GM12878 (cell line): ENCODE results near the gene HMCN2. TPM values are rescaled to one million over a fixed set of nuclear protein-coding genes. Genes with fewer than 3 reads are reported as not detected.

Experiments
- ATAC-seq: fragments of 200-7000 bp; cut with Tn5 transposase; 3 replicates; pipeline ENCODE4 v1.9.1; 2020; ENCODE audit warnings: mild to moderate bottlenecking, moderate library complexity
- BruUV-seq: library from RNA; stranded (reverse); fragments of 400-500 nt; replicated peaks from 2 replicates; lab custom pipeline; 2021; lab: Mats Ljungman, UMichigan
- CTCF ChIA-PET: fragments of 300-600 bp; sonication (Branson Sonifier 250); formaldehyde crosslinking; extraction: SDS; loops from one replicate; lab custom pipeline; 2021; ENCODE audit warnings: inconsistent platforms; lab: Yijun Ruan, JAX
- POLR2A ChIA-PET: fragments of 350-600 bp; formaldehyde crosslinking; extraction: SDS; loops from one replicate; lab custom pipeline; 2021; ENCODE audit warnings: inconsistent platforms; lab: Charles Lee
- RAD21 ChIA-PET: fragments of 300-600 bp; sonication (Branson Sonifier 250); formaldehyde crosslinking; loops from one replicate; lab custom pipeline; 2023; ENCODE audit warnings: antibody characterized with exemption; ENCODE audit not compliant: unreplicated experiment; lab: Charles Lee
- SMC1A ChIA-PET: fragments of 300-600 bp; sonication (Branson Sonifier 250); formaldehyde crosslinking; loops from one replicate; lab custom pipeline; 2023; ENCODE audit not compliant: unreplicated experiment, uncharacterized antibody; lab: Charles Lee
- DNase-seq: peaks from one replicate; pipeline ENCODE4 v3.0.0-alpha.2; 2011; ENCODE audit warnings: low read depth, low spot score
- FAIRE-seq: peaks from 3 replicates; lab custom pipeline; 2011; peaks lifted over from hg19 to GRCh38; lab: Jason Lieb, UNC
- H2AFZ ChIP-seq: 2 replicates; pipeline ENCODE4 v1.6.0; 2011; ENCODE audit warnings: low read depth, low read length, control low read depth; ENCODE audit not compliant: control insufficient read depth
- H3K27ac ChIP-seq: 2 replicates; pipeline ENCODE4 v1.5.1; 2011; ENCODE audit warnings: control low read depth; ENCODE audit not compliant: control insufficient read depth, insufficient read depth
- H3K27me3 ChIP-seq, 2 experiments: replicated peaks in 1 of 2; 2 replicates each; pipeline versions ENCODE4 v1.6.0 to v1.6.1; 2011; ENCODE audit warnings: low read length in 1 of 2; ENCODE audit not compliant: control insufficient read depth in 2 of 2, insufficient read depth in 2 of 2
- H3K36me3 ChIP-seq, 2 experiments: 2 replicates each; pipeline ENCODE4 v1.5.1; 2011; ENCODE audit warnings: low read length in 1 of 2; ENCODE audit not compliant: control insufficient read depth in 2 of 2, insufficient read depth in 2 of 2
- H3K4me1 ChIP-seq: 2 replicates; pipeline ENCODE4 v1.6.1; 2011; ENCODE audit warnings: mild to moderate bottlenecking, low read length, moderate library complexity, mixed read lengths; ENCODE audit not compliant: control insufficient read depth, insufficient read depth
- H3K4me2 ChIP-seq: 2 replicates; pipeline ENCODE4 v1.6.0; 2011; ENCODE audit warnings: control low read depth; ENCODE audit not compliant: control insufficient read depth, insufficient read depth
- H3K4me3 ChIP-seq: fragments of 200-600 bp; sonication (generic); 2 replicates; pipeline ENCODE4 v1.5.1; 2016
- H3K79me2 ChIP-seq: 2 replicates; pipeline ENCODE4 v1.6.0; 2011; ENCODE audit warnings: low read length; ENCODE audit not compliant: control insufficient read depth, insufficient read depth
- H3K9ac ChIP-seq: 2 replicates; pipeline ENCODE4 v1.8.0; 2011; ENCODE audit warnings: low read length, control low read depth, mixed read lengths; ENCODE audit not compliant: control insufficient read depth, insufficient read depth
- H3K9me3 ChIP-seq: replicated peaks from 3 replicates; pipeline ENCODE4 v1.5.1; 2011; ENCODE audit warnings: mild to moderate bottlenecking, low read length; ENCODE audit not compliant: control insufficient read depth, insufficient read depth
- H4K20me1 ChIP-seq: 2 replicates; pipeline ENCODE4 v1.6.0; 2011; ENCODE audit not compliant: control insufficient read depth, insufficient read depth
- CHD4 ChIP-seq: fragments of 200-600 bp; sonication (generic); IDR thresholded peaks from 2 replicates; pipeline ENCODE4 v1.6.1; 2016; ENCODE audit warnings: mild to moderate bottlenecking
- CREB1 ChIP-seq: IDR thresholded peaks from 2 replicates; pipeline ENCODE4 v1.6.1; 2012; ENCODE audit warnings: low read depth, mild to moderate bottlenecking, inconsistent platforms
- IKZF2 ChIP-seq, 2 experiments: fragments of 450-650 bp; IDR thresholded peaks; 2 replicates each; pipeline ENCODE4 v1.6.1; 2017; ENCODE audit warnings: mild to moderate bottlenecking in 2 of 2, moderate library complexity in 2 of 2
- KAT2A ChIP-seq: conservative IDR thresholded peaks from 2 replicates; pipeline ENCODE4 v1.6.1; 2011; ENCODE audit warnings: low read depth, low read length; ENCODE audit not compliant: control insufficient read depth
- MTA2 ChIP-seq: fragments of 450-650 bp; IDR thresholded peaks from 2 replicates; pipeline ENCODE4 v1.6.1; 2016; ENCODE audit warnings: low read depth, mild to moderate bottlenecking, moderate library complexity
- PAX5 ChIP-seq: IDR thresholded peaks from 2 replicates; pipeline ENCODE4 v1.6.1; 2011; ENCODE audit warnings: low read depth, low read length, borderline replicate concordance
- POU2F2 ChIP-seq: IDR thresholded peaks from 3 replicates; pipeline ENCODE4 v1.6.1; 2011; ENCODE audit warnings: low read depth, mild to moderate bottlenecking, low read length, borderline replicate concordance
- SMARCA5 ChIP-seq: fragments of 450-650 bp; IDR thresholded peaks from 2 replicates; pipeline ENCODE4 v1.6.1; 2017; ENCODE audit warnings: mild to moderate bottlenecking
- USF2 ChIP-seq: IDR thresholded peaks from 2 replicates; pipeline ENCODE4 v1.6.1; 2011; ENCODE audit warnings: low read depth, low read length, improper control_type of control experiment, borderline replicate concordance
- ZZZ3 ChIP-seq: IDR thresholded peaks from 2 replicates; pipeline ENCODE4 v1.6.1; 2011; ENCODE audit warnings: low read depth; ENCODE audit not compliant: control insufficient read depth, insufficient read length
- WGBS: methylation state at CpG from one replicate; pipeline ENCODE4 v1.1.6; 2016; ENCODE audit warnings: low lambda C conversion rate; ENCODE audit not compliant: insufficient replicate concordance, insufficient coverage; ENCODE audit errors: missing lambda C conversion rate; 5-methylcytosine and 5-hydroxymethylcytosine counted together
- in situ Hi-C: fragments of 300-500 bp; cut with MboI; formaldehyde crosslinking; loops from 9 replicates; pipeline ENCODE4 v1.14.3; 2018; ENCODE audit warnings: mixed read lengths
- intact Hi-C: fragments of 100-400 bp; cut with micrococcal nuclease; formaldehyde crosslinking; loops from one replicate; pipeline ENCODE4 v1.14.2; 2022; ENCODE audit not compliant: unreplicated experiment
- polyA plus RNA-seq, 11 experiments: library from polyadenylated mRNA; depleted of rRNA in 4 of 11; unstranded in 6 of 11; stranded (reverse) in 5 of 11; fragments of >200 nt; fragmentation: Nextera tagmentation in 4 of 11; fragmentation: Illumina TruSeq in 1 of 11; extraction: Ambion mirVana in 4 of 11; extraction: Trizol in 1 of 11; gene quantifications; 1 replicate in 1 of 11; 2 replicates in 10 of 11; pipeline versions ENCODE4 v1.2.1 to v1.2.3, GENCODE V29; 2011 to 2016; ENCODE audit warnings: inconsistent platforms in 2 of 11, missing spikeins in 2 of 11, low read depth in 1 of 11
- total RNA-seq, 4 experiments: library from RNA; depleted of rRNA in 3 of 4; stranded (reverse); fragments of >200 nt in 3 of 4; fragmentation: Illumina TruSeq in 1 of 4; extraction: Trizol in 1 of 4; gene quantifications; 2 replicates each; pipeline versions ENCODE4 v1.2.1 to v1.2.3, GENCODE V29; 2013 to 2021

Gene HMCN2
- total and polyA plus RNA-seq, 10 of the 15 experiments (the other 5 are each of a cell fraction or from before 2014, with no cell fraction given) = 0.04 TPM; not detected in 9

GRCh38 chr9:130395810-130396435 is 130.4 kb downstream of the HMCN2 start:
- no peak for ATAC-seq
- no peak overlapping the region for H3K27ac ChIP-seq
- intact Hi-C loops = no loop called here
- in situ Hi-C loops = no loop called here
- CTCF ChIA-PET = no interaction called here
- H3K9me3 ChIP-seq = no peaks in the 10 kb centered on the region; the same call in 2 of the 3 replicates
- no peak overlapping the region for H2AFZ ChIP-seq
- WGBS = 57% methylated on average over 21 of the region's 26 CpGs
- no peaks in the 10 kb centered on the region for H3K79me2 ChIP-seq
- no peak overlapping the region for H3K9ac ChIP-seq
- RAD21 ChIA-PET = no interaction called here
- POLR2A ChIA-PET = interaction anchor here (0.5 kb wide), 1 partner anchor 1389 kb away, joined by 3 read pairs; no protein-coding TSS in a partner anchor
- no peak overlapping the region for H3K4me2 ChIP-seq
- no peaks in the 10 kb centered on the region for H3K36me3 ChIP-seq
- DNase-seq = no peak
- H3K4me3 ChIP-seq = no peak overlapping the region
- SMC1A ChIA-PET = interaction anchor here (1.4 kb wide), 1 partner anchor 8 kb away, joined by 4 read pairs; no protein-coding TSS in a partner anchor
- no peak for TF ChIP-seq KAT2A
- TF ChIP-seq ZZZ3 = no peak
- TF ChIP-seq PAX5 = no peak
- no peak for TF ChIP-seq CHD4
- no peak for TF ChIP-seq POU2F2
- TF ChIP-seq IKZF2 (IDR thresholded peaks at IDR 0.05) = no peak
- TF ChIP-seq USF2 = no peak
- no peak for TF ChIP-seq CREB1
- no peak for TF ChIP-seq SMARCA5
- no peak for TF ChIP-seq MTA2
- H3K4me1 ChIP-seq = no peaks in the 10 kb centered on the region
- peaks cover 0 to 4% of the 10 kb centered on the region in 2 experiments; a peak in 2 of 4 replicates for H3K27me3 ChIP-seq
- no TSS peak for BruUV-seq
- no peak for FAIRE-seq
- H4K20me1 ChIP-seq = no peaks in the 10 kb centered on the region
